ENCODE results near the gene ATXN8OS.
"Not testable (repeated sequence)": the region's sequence is repeated elsewhere in the genome, so short reads cannot be mapped to it uniquely, and the experiment has no call there.

ATXN8OS gene

DNA sequence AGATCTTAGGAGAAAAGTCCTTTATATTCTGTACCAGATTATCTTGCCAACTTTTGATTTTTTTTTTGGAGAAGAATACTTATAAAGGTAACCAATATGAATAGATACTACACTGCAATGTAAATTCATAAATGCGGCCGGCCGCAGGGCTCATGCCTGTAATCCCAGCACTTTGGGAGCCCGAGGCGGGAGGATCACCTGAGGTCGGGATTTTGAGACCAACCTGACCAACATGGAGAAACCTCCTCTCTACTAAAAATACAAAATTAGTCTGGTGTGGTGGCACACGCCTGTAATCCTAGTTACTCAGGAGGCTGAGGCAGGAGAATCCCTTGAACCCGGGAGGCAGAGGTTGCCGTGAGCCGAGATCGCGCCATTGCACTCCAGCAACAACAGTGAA lies 35.0 kb downstream of the ATXN8OS start:
- not testable (repeated sequence) for H3K4me1 Mint-ChIP-seq; H3K27me3 Mint-ChIP-seq; H3K27ac Mint-ChIP-seq (ENCODE audit: low read depth); DNase-seq (ENCODE audit: low spot score in 2 of 2); H3K4me3 Mint-ChIP-seq; H3K36me3 Mint-ChIP-seq (ENCODE audit: insufficient read depth); ATAC-seq (replicated peaks; ENCODE audit: extremely low read depth, poor library complexity, severe bottlenecking)
- H3K9me3 Mint-ChIP-seq = peaks cover 10% of the 10 kb centered on the region

DNA sequence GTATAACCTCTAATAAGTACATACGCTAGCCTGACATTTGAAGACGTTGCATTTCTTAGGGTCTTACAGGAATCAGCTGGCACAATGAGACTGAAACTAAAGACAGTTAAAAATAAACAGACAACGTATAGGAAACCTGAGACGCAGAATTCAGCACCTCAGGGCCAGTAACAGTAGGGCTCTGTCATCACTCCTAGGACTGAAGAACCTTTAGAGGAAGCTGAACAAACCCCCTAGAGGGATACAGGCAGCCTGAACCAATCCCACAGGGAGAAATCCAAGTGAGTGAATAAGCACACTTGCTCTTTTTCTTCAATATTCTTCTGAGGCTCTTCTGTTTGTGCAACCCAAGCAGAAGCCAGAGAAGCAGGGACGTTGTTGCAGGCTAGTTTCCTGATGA lies 54.5 kb downstream of the ATXN8OS start:
- no peaks in the 10 kb centered on the region for H3K27me3 Mint-ChIP-seq
- no peak for DNase-seq (ENCODE audit: low spot score in 2 of 2)
- no peaks in the 10 kb centered on the region for H3K4me1 Mint-ChIP-seq
- no peak for ATAC-seq (replicated peaks; ENCODE audit: extremely low read depth, poor library complexity, severe bottlenecking)
- H3K36me3 Mint-ChIP-seq (ENCODE audit: insufficient read depth) = no peaks in the 10 kb centered on the region
- H3K27ac Mint-ChIP-seq (ENCODE audit: low read depth) = no peak overlapping the region
- H3K4me3 Mint-ChIP-seq = no peak overlapping the region
- H3K9me3 Mint-ChIP-seq = peaks cover 14% of the 10 kb centered on the region

DNA sequence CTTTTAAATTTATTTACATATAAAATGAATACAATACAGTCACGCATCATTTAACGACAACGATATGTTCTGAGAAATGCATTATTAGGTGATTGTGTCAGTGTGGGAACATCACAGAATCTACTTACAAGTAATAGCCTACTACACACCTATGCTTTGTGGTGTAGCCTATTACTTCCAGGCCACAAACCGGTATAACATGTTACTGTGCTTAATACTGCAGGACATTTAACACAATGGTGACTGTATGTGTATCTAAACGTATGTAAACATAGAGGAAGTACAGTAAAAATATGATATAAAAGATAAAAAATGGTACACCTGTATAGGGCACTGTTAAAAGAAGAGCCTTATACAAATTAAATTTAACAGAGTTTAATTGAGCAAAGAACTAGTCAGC lies 63.1 kb downstream of the ATXN8OS start:
- Mint-ChIP-seq H3K9me3 (peaks cover 25% of the 10 kb centered on the region), H3K27ac (ENCODE audit: low read depth) (no peak overlapping the region), H3K4me1 (no peaks in the 10 kb centered on the region), H3K4me3 (no peak overlapping the region), H3K27me3 (no peaks in the 10 kb centered on the region), H3K36me3 (ENCODE audit: insufficient read depth) (no peaks in the 10 kb centered on the region)
- DNase-seq (ENCODE audit: low spot score in 2 of 2) (no peak), ATAC-seq (replicated peaks; ENCODE audit: extremely low read depth, poor library complexity, severe bottlenecking) (no peak)

DNA sequence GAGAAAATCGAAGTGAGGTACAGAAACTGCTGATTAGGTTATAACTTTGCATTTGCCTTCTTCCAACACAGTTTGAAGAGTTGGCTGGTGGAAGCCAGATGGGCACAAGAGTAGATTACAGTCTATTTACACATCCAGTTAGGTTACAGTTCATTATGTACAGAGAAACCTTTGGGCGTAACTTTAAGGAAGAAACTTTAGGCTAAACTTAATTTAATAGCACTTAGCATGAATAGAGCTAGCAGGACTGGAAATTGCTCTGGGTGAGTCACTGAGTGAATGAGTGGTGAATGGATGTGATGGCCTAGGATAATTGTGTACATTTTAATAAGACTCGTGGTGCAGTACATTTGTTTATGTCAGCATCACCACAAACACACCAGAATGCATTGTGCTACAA lies 63.5 kb downstream of the ATXN8OS start:
- Mint-ChIP-seq H3K27ac (ENCODE audit: low read depth) (no peak overlapping the region), H3K36me3 (ENCODE audit: insufficient read depth) (no peaks in the 10 kb centered on the region), H3K27me3 (no peaks in the 10 kb centered on the region), H3K4me3 (no peak overlapping the region), H3K4me1 (no peaks in the 10 kb centered on the region), H3K9me3 (peaks cover 25% of the 10 kb centered on the region)
- no peak for ATAC-seq (replicated peaks; ENCODE audit: extremely low read depth, poor library complexity, severe bottlenecking)
- no peak for DNase-seq (ENCODE audit: low spot score in 2 of 2)

DNA sequence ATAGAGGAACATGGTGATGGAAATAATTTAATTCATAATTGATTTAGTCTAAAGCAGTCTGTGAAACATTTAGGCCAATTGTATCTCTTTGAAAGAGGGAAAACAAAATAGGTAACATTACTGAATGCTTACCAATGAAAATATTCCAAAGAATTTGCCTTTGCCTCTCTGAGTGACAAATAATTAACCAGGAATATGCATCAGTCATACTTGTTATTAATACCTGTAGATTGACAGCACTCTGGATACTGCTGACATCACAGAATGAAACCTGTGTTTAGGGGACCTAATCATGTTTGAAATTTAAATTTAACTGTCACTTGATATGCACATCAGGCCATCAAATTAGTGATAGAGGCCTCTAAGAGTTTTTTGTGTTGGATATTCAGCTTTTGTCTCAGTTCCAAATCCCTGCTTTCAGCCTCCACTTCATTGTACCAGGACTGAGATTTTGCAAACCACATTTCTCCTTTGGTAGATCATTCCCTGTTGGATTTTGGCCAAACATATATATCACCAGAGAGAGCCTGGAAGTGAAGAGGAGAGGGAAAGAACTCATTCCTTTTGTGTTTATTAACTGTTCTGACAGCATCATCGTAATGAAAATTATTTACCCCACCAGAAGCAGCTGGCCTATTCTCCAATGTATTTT lies 65.4 kb downstream of the ATXN8OS start:
- no peaks in the 10 kb centered on the region for H3K36me3 Mint-ChIP-seq (ENCODE audit: insufficient read depth)
- ATAC-seq (replicated peaks; ENCODE audit: extremely low read depth, poor library complexity, severe bottlenecking) = no peak
- H3K4me1 Mint-ChIP-seq = no peaks in the 10 kb centered on the region
- no peak for DNase-seq (ENCODE audit: low spot score in 2 of 2)
- H3K4me3 Mint-ChIP-seq = no peak overlapping the region
- peaks cover 31% of the 10 kb centered on the region for H3K9me3 Mint-ChIP-seq
- H3K27me3 Mint-ChIP-seq = no peaks in the 10 kb centered on the region
- no peak overlapping the region for H3K27ac Mint-ChIP-seq (ENCODE audit: low read depth)

DNA sequence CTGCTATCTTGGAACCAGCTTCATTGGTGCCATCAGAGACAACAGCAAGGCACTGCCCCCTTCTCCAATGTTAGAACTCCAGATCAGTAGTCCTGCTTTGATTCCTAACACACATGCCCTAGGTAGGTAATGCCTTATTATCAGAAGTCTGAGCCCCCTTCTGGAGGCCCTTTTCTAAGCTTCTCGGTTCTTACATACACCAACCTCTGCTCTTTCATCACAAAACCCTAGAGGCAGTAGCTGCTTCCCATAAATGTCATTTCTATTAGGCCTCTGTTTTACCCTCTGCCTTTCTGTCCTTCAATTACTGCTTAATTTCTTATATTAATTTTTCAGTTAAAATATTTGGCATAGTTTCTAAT lies 66.0 kb downstream of the ATXN8OS start:
- no peak for DNase-seq (ENCODE audit: low spot score in 2 of 2)
- no peaks in the 10 kb centered on the region for H3K4me1 Mint-ChIP-seq
- H3K27me3 Mint-ChIP-seq = no peaks in the 10 kb centered on the region
- H3K36me3 Mint-ChIP-seq (ENCODE audit: insufficient read depth) = no peaks in the 10 kb centered on the region
- H3K27ac Mint-ChIP-seq (ENCODE audit: low read depth) = no peak overlapping the region
- H3K9me3 Mint-ChIP-seq = peaks cover 26% of the 10 kb centered on the region
- H3K4me3 Mint-ChIP-seq = no peak overlapping the region
- no peak for ATAC-seq (replicated peaks; ENCODE audit: extremely low read depth, poor library complexity, severe bottlenecking)

DNA sequence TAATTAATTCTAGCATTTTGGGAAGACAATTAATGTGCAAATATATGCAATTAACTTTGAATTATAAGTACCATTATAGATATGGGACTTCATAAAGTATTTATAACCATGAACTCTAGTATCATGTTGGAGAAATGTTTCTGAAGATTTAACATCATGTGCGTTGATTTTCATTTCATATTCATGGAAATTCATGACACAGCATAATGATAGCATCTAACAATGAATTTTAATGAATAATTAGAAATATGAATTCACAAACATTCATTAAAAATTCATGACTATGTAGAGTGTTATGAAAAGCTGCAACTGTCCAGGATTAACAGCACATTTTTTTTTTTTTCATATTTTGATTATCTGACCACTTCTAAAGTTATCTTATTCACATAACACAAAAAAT lies 70.7 kb downstream of the ATXN8OS start:
- no peak overlapping the region for H3K4me3 Mint-ChIP-seq
- no peaks in the 10 kb centered on the region for H3K27me3 Mint-ChIP-seq
- no peak overlapping the region for H3K27ac Mint-ChIP-seq (ENCODE audit: low read depth)
- H3K4me1 Mint-ChIP-seq = no peaks in the 10 kb centered on the region
- ATAC-seq (replicated peaks; ENCODE audit: extremely low read depth, poor library complexity, severe bottlenecking) (no peak), DNase-seq (ENCODE audit: low spot score in 2 of 2) (no peak)
- H3K9me3 Mint-ChIP-seq = peaks cover 16% of the 10 kb centered on the region
- H3K36me3 Mint-ChIP-seq (ENCODE audit: insufficient read depth) = no peaks in the 10 kb centered on the region

Measured in central memory CD8-positive, alpha-beta T cell (primary cell).